H9 (cell line): ENCODE results near the gene CXCL14. TPM values are rescaled to one million over a fixed set of nuclear protein-coding genes. Genes with fewer than 3 reads are reported as not detected.

Experiments used
- DNase-seq: peaks from one replicate; pipeline ENCODE4 v3.0.0-alpha.2; 2017
- H2AFZ ChIP-seq: one replicate; pipeline ENCODE4 v1.6.1; 2013; ENCODE audit warnings: mild to moderate bottlenecking, low read length, control low read depth, moderate library complexity
- H2AK5ac ChIP-seq: 2 replicates; pipeline ENCODE4 v1.6.1; 2013; ENCODE audit warnings: low read length, control low read depth, mixed read lengths; ENCODE audit not compliant: insufficient read length
- H2BK120ac ChIP-seq: one replicate; pipeline ENCODE4 v1.6.1; 2013; ENCODE audit warnings: low read depth, mild to moderate bottlenecking, low read length, control low read depth, inconsistent platforms; ENCODE audit not compliant: poor library complexity, severe bottlenecking
- H2BK12ac ChIP-seq: 2 replicates; pipeline ENCODE4 v1.6.1; 2013; ENCODE audit warnings: low read length, control low read depth, mixed read lengths, low read depth; ENCODE audit not compliant: insufficient read length
- H2BK15ac ChIP-seq: 2 replicates; pipeline ENCODE4 v1.6.1; 2013; ENCODE audit warnings: low read depth, low read length, control low read depth
- H2BK20ac ChIP-seq: one replicate; pipeline ENCODE4 v1.6.1; 2013; ENCODE audit warnings: low read depth, mild to moderate bottlenecking, low read length, control low read depth, inconsistent platforms; ENCODE audit not compliant: poor library complexity, severe bottlenecking
- H2BK5ac ChIP-seq: 2 replicates; pipeline ENCODE4 v1.6.1; 2013; ENCODE audit warnings: low read length, control low read depth, mixed read lengths; ENCODE audit not compliant: insufficient read length
- H3K14ac ChIP-seq: 2 replicates; pipeline ENCODE4 v1.6.1; 2013; ENCODE audit warnings: low read length, control low read depth; ENCODE audit not compliant: insufficient read depth
- H3K18ac ChIP-seq: 2 replicates; pipeline ENCODE4 v1.6.1; 2013; ENCODE audit warnings: low read depth, mild to moderate bottlenecking, mixed read lengths, low read length, control low read depth; ENCODE audit not compliant: insufficient read length
- H3K23ac ChIP-seq: 2 replicates; pipeline ENCODE4 v1.6.1; 2013; ENCODE audit warnings: low read length, control low read depth, mixed read lengths, low read depth; ENCODE audit not compliant: insufficient read length
- H3K23me2 ChIP-seq: 2 replicates; pipeline ENCODE4 v1.6.1; 2013; ENCODE audit warnings: low read depth, mild to moderate bottlenecking, mixed read lengths, low read length, control low read depth; ENCODE audit not compliant: insufficient read length, poor library complexity, severe bottlenecking
- H3K27ac ChIP-seq: 2 replicates; pipeline ENCODE4 v1.5.1; 2013; ENCODE audit warnings: low read length, control low read depth, mixed read lengths, low read depth; ENCODE audit not compliant: insufficient read length
- H3K27me3 ChIP-seq: 2 replicates; pipeline ENCODE4 v1.6.1; 2013; ENCODE audit warnings: low read length, control low read depth, inconsistent platforms; ENCODE audit not compliant: insufficient read depth
- H3K4ac ChIP-seq: 2 replicates; pipeline ENCODE4 v1.6.1; 2013; ENCODE audit warnings: low read depth, mild to moderate bottlenecking, control low read depth, inconsistent platforms, low read length, moderate library complexity
- H3K4me1 ChIP-seq: 2 replicates; pipeline ENCODE4 v1.6.1; 2013; ENCODE audit warnings: low read length, control low read depth, inconsistent platforms; ENCODE audit not compliant: insufficient read depth
- H3K4me2 ChIP-seq: 2 replicates; pipeline ENCODE4 v1.6.1; 2013; ENCODE audit warnings: low read length, control low read depth, mixed read lengths; ENCODE audit not compliant: insufficient read length, insufficient read depth
- H3K56ac ChIP-seq: 2 replicates; pipeline ENCODE4 v1.6.1; 2013; ENCODE audit warnings: low read depth, mild to moderate bottlenecking, mixed read lengths, low read length, control low read depth; ENCODE audit not compliant: insufficient read length
- H3K79me1 ChIP-seq: 2 replicates; pipeline ENCODE4 v1.6.1; 2013; ENCODE audit warnings: low read depth, mild to moderate bottlenecking, moderate library complexity, low read length, control low read depth, inconsistent platforms; ENCODE audit not compliant: insufficient read depth, poor library complexity, severe bottlenecking
- H3K79me2 ChIP-seq: 2 replicates; pipeline ENCODE4 v1.6.1; 2013; ENCODE audit warnings: low read length, control low read depth, inconsistent platforms; ENCODE audit not compliant: insufficient read depth
- H3K9ac ChIP-seq: 2 replicates; pipeline ENCODE4 v1.6.1; 2013; ENCODE audit warnings: low read length, control low read depth, mixed read lengths; ENCODE audit not compliant: insufficient read length; ENCODE audit errors: extremely low read depth
- H3K9me3 ChIP-seq: one replicate; pipeline ENCODE4 v1.6.1; 2013; ENCODE audit warnings: low read depth, low read length, inconsistent platforms; ENCODE audit not compliant: control insufficient read depth
- H3T11ph ChIP-seq: one replicate; pipeline ENCODE4 v1.6.1; 2013; ENCODE audit warnings: mild to moderate bottlenecking, low read length, control low read depth, inconsistent platforms
- H4K20me1 ChIP-seq: one replicate; pipeline ENCODE4 v1.6.1; 2013; ENCODE audit not compliant: control insufficient read depth, insufficient read length, insufficient read depth
- H4K5ac ChIP-seq: 2 replicates; pipeline ENCODE4 v1.6.1; 2013; ENCODE audit warnings: low read depth, mild to moderate bottlenecking, mixed read lengths, low read length, control low read depth; ENCODE audit not compliant: insufficient read length
- H4K8ac ChIP-seq: replicated peaks from 2 replicates; pipeline ENCODE4 v1.6.1; 2013; ENCODE audit warnings: low read length, control low read depth, mixed read lengths, low read depth; ENCODE audit not compliant: insufficient read length
- H4K91ac ChIP-seq: 2 replicates; pipeline ENCODE4 v1.6.1; 2013; ENCODE audit warnings: low read depth, mild to moderate bottlenecking, moderate library complexity, mixed read lengths, low read length, control low read depth; ENCODE audit not compliant: insufficient read length
- H3K27ac Mint-ChIP-seq, 3 experiments: 2 replicates in 2 of 3; 3 replicates in 1 of 3; pipeline ENCODE4 v1.8.0; 2020 to 2021; ENCODE audit warnings: mixed read lengths in 3 of 3, mild to moderate bottlenecking in 1 of 3, moderate library complexity in 1 of 3
- H3K27me3 Mint-ChIP-seq: 2 replicates; pipeline ENCODE4 v1.8.0; 2021; ENCODE audit warnings: low read depth, mild to moderate bottlenecking, moderate library complexity, mixed read lengths
- H3K36me3 Mint-ChIP-seq, 3 experiments: 2 replicates in 2 of 3; 3 replicates in 1 of 3; pipeline ENCODE4 v1.8.0; 2020 to 2021; ENCODE audit warnings: low read depth in 3 of 3, mixed read lengths in 3 of 3; ENCODE audit not compliant: insufficient read depth in 1 of 3
- H3K4me1 Mint-ChIP-seq, 2 experiments: 2 replicates each; pipeline ENCODE4 v1.8.0; 2020; ENCODE audit warnings: mixed read lengths in 2 of 2
- H3K4me3 Mint-ChIP-seq, 2 experiments: 2 replicates in 1 of 2; 3 replicates in 1 of 2; pipeline ENCODE4 v1.8.0; 2020 to 2021; ENCODE audit warnings: mild to moderate bottlenecking in 2 of 2, mixed read lengths in 2 of 2, moderate library complexity in 1 of 2
- H3K9me3 Mint-ChIP-seq, 2 experiments: 2 replicates in 1 of 2; 3 replicates in 1 of 2; pipeline ENCODE4 v1.8.0; 2020; ENCODE audit warnings: mild to moderate bottlenecking in 2 of 2, mixed read lengths in 2 of 2, moderate library complexity in 1 of 2
- WGBS: extraction: QIAGEN DNeasy Blood & Tissue Kit; methylation state at CpG from one replicate; pipeline ENCODE4 v1.1.7; 2013; ENCODE audit warnings: missing lambda C conversion rate, low lambda C conversion rate, mixed read lengths; ENCODE audit not compliant: insufficient read length; ENCODE audit errors: extremely low coverage; 5-methylcytosine and 5-hydroxymethylcytosine counted together
- total RNA-seq: library from RNA; stranded (reverse); gene quantifications from 2 replicates; pipeline ENCODE4 v1.2.1, GENCODE V29; 2021
- TF ChIP-seq, protein P1 (sequence below): fragments of 200-600 bp; sonication (generic); conservative IDR thresholded peaks from 3 replicates; pipeline ENCODE4 v1.8.0; 2021; ENCODE audit warnings: antibody characterized with exemption, mild to moderate bottlenecking

The CXCL14 gene
- total RNA-seq, 1 experiment from 2014 or later = 1.1 TPM

DNA sequence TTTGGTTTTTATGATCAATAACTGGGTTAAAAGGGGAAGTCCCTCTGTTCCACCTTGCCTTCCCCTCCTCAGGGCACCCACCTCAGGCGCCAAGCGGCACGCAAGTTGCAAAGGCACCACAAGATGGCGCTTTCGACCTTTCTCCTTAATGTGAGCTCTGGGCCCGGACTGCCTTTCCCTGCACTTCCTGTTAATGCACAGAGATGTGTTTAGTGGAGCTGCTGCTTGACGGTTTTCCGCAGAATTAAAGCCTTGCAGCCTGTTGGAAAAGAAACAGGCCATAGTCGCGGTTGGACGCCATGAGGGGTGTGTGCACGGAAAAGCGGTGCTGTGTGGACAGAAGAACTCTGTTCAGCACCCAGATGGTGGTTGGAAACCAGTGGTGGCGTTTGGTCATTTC is 17.9 kb downstream of the CXCL14 start:
- DNase-seq = peak; percentile 87
- Histone ChIP-seq H4K5ac (no peak overlapping the region), H2BK5ac (no peak overlapping the region), H4K91ac (no peak overlapping the region), H3K4me2 (no peak overlapping the region), H2BK15ac (no peak overlapping the region), H2BK12ac (no peak overlapping the region), H3K79me1 (no peaks in the 10 kb centered on the region), H2AFZ (no peak overlapping the region), H3K56ac (no peak overlapping the region), H3K14ac (no peak overlapping the region), H3K23me2 (no peaks in the 10 kb centered on the region), H3K4ac (no peak overlapping the region), H3K4me1 (peaks cover 10% of the 10 kb centered on the region; the same call in 1 of the 2 replicates), H3K27me3 (no peaks in the 10 kb centered on the region; the same call in 1 of the 2 replicates), H3K23ac (no peak overlapping the region), H2BK20ac (no peak overlapping the region), H3K79me2 (no peaks in the 10 kb centered on the region), H4K20me1 (no peaks in the 10 kb centered on the region), H3T11ph (no peak overlapping the region), H3K18ac (no peak overlapping the region), H2BK120ac (no peak overlapping the region), H2AK5ac (no peak overlapping the region), H3K9me3 (no peaks in the 10 kb centered on the region), H4K8ac (no peak overlapping the region), H3K27ac (no peak overlapping the region), H3K9ac (no peak overlapping the region)
- H3K27ac Mint-ChIP-seq = peak overlapping the region in 1 of 3 experiments; percentile 19; a peak in 1 of 7 replicates
- no CpG with 5 or more reads among the region's 14 CpGs for WGBS
- TF ChIP-seq, protein P1, sequence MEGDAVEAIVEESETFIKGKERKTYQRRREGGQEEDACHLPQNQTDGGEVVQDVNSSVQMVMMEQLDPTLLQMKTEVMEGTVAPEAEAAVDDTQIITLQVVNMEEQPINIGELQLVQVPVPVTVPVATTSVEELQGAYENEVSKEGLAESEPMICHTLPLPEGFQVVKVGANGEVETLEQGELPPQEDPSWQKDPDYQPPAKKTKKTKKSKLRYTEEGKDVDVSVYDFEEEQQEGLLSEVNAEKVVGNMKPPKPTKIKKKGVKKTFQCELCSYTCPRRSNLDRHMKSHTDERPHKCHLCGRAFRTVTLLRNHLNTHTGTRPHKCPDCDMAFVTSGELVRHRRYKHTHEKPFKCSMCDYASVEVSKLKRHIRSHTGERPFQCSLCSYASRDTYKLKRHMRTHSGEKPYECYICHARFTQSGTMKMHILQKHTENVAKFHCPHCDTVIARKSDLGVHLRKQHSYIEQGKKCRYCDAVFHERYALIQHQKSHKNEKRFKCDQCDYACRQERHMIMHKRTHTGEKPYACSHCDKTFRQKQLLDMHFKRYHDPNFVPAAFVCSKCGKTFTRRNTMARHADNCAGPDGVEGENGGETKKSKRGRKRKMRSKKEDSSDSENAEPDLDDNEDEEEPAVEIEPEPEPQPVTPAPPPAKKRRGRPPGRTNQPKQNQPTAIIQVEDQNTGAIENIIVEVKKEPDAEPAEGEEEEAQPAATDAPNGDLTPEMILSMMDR = peak; percentile 93
- H3K4me1 Mint-ChIP-seq = peaks cover 23 to 32% of the 10 kb centered on the region in 2 experiments
- H3K4me3 Mint-ChIP-seq = no peak overlapping the region
- H3K36me3 Mint-ChIP-seq = no peaks in the 10 kb centered on the region
- no peaks in the 10 kb centered on the region for H3K9me3 Mint-ChIP-seq
- peaks cover 77% of the 10 kb centered on the region for H3K27me3 Mint-ChIP-seq
